Vagina (tissue), 2 donors: ENCODE results near the gene DMRT1.

Source experiments
- CTCF ChIP-seq, 3 experiments: fragments of 450-650 bp in 2 of 3; fragments of 200-600 bp in 1 of 3; sonication (generic) in 1 of 3; IDR thresholded peaks; one replicate each; pipeline ENCODE4 v1.5.1; 2017 to 2019; ENCODE audit warnings: antibody characterized with exemption in 3 of 3, mild to moderate bottlenecking in 2 of 3, moderate library complexity in 2 of 3
- POLR2A ChIP-seq, 2 donors: fragments of 450-650 bp; IDR thresholded peaks; one replicate each; pipeline ENCODE4 v1.6.1; 2017; ENCODE audit warnings: antibody characterized with exemption in 2 of 2, mild to moderate bottlenecking in 2 of 2, moderate library complexity in 2 of 2
- POLR2AphosphoS5 ChIP-seq, 2 donors: sonication (generic); formaldehyde crosslinking; IDR thresholded peaks; one replicate each; pipeline ENCODE4 v1.9.0; 2017; ENCODE audit warnings: antibody characterized with exemption in 2 of 2, mild to moderate bottlenecking in 2 of 2, low read depth in 1 of 2; ENCODE audit not compliant: insufficient read depth in 1 of 2

GRCh38 chr9:950139-950538 is 108.6 kb downstream of the DMRT1 start:
- TF ChIP-seq CTCF (IDR thresholded peaks at IDR 0.05), result no peak
- TF ChIP-seq POLR2AphosphoS5 (IDR thresholded peaks at IDR 0.05; ENCODE audit: insufficient read depth in 1 of 2, low read depth in 1 of 2), result no peak
- no peak for TF ChIP-seq POLR2A (IDR thresholded peaks at IDR 0.05)
